GM23338 (cell line): Measurements from ENCODE around the gene POLA1. TPM values are rescaled to one million over a fixed set of nuclear protein-coding genes. Genes with fewer than 3 reads are reported as not detected.

ENCODE experiments used
- ATAC-seq: fragments of 200-7000 bp; cut with Tn5 transposase; 3 replicates; pipeline ENCODE4 v1.9.1; 2020
- DNase-seq: peaks from one replicate; pipeline ENCODE4 v3.0.0-alpha.2; 2015; ENCODE audit warnings: low spot score
- H2AFZ ChIP-seq: fragments of 200-600 bp; sonication (generic); 2 replicates; pipeline ENCODE4 v1.8.0; 2016; ENCODE audit warnings: antibody characterized with exemption, mild to moderate bottlenecking, moderate library complexity
- H3F3A ChIP-seq: fragments of 200-600 bp; sonication (generic); replicated peaks from 2 replicates; pipeline ENCODE4 v1.8.0; 2017; ENCODE audit warnings: antibody characterized with exemption, mixed run types, low read depth
- H3K27ac ChIP-seq: fragments of 200-600 bp; sonication (generic); 2 replicates; pipeline ENCODE4 v1.6.1; 2016; ENCODE audit warnings: low read depth
- H3K27me3 ChIP-seq: fragments of 200-600 bp; sonication (generic); 2 replicates; pipeline ENCODE4 v1.8.0; 2016; ENCODE audit warnings: mild to moderate bottlenecking, mixed run types, moderate library complexity; ENCODE audit not compliant: insufficient read depth
- H3K36me3 ChIP-seq: fragments of 200-600 bp; sonication (generic); 2 replicates; pipeline ENCODE4 v1.8.0; 2016; ENCODE audit warnings: mild to moderate bottlenecking; ENCODE audit not compliant: insufficient read depth
- H3K4me1 ChIP-seq: fragments of 200-600 bp; sonication (generic); 2 replicates; pipeline ENCODE4 v1.8.0; 2016; ENCODE audit warnings: mild to moderate bottlenecking, moderate library complexity; ENCODE audit not compliant: insufficient read depth
- H3K4me2 ChIP-seq: fragments of 200-600 bp; sonication (generic); 2 replicates; pipeline ENCODE4 v1.7.1; 2017; ENCODE audit warnings: mixed run types
- H3K4me3 ChIP-seq: fragments of 200-600 bp; sonication (generic); 2 replicates; pipeline ENCODE4 v1.6.1; 2016; ENCODE audit warnings: mixed run types
- H3K79me2 ChIP-seq: fragments of 200-600 bp; sonication (generic); replicated peaks from 2 replicates; pipeline ENCODE4 v1.8.0; 2017; ENCODE audit warnings: mild to moderate bottlenecking; ENCODE audit not compliant: insufficient read depth
- H3K9me2 ChIP-seq: fragments of 200-600 bp; sonication (generic); 2 replicates; pipeline ENCODE4 v1.8.0; 2017; ENCODE audit not compliant: insufficient read depth
- H4K20me1 ChIP-seq: fragments of 200-600 bp; sonication (generic); replicated peaks from 2 replicates; pipeline ENCODE4 v1.8.0; 2017; ENCODE audit warnings: mild to moderate bottlenecking; ENCODE audit not compliant: insufficient read depth
- H3K27ac Mint-ChIP-seq: 2 replicates; pipeline ENCODE4 v1.8.0; 2020; ENCODE audit warnings: inconsistent platforms, mild to moderate bottlenecking, moderate library complexity, mixed read lengths
- H3K27me3 Mint-ChIP-seq: 3 replicates; pipeline ENCODE4 v1.8.0; 2022; ENCODE audit warnings: low read depth, mild to moderate bottlenecking, moderate library complexity, mixed read lengths, inconsistent platforms; ENCODE audit not compliant: insufficient read depth, poor library complexity
- H3K36me3 Mint-ChIP-seq: 3 replicates; pipeline ENCODE4 v1.8.0; 2021; ENCODE audit warnings: low read depth, mild to moderate bottlenecking, inconsistent platforms, moderate library complexity, mixed read lengths
- H3K4me1 Mint-ChIP-seq: 3 replicates; pipeline ENCODE4 v1.8.0; 2020; ENCODE audit warnings: mild to moderate bottlenecking, inconsistent platforms, mixed read lengths
- H3K4me3 Mint-ChIP-seq: 3 replicates; pipeline ENCODE4 v1.8.0; 2021; ENCODE audit warnings: moderate library complexity, mild to moderate bottlenecking, inconsistent platforms, mixed read lengths
- H3K9me3 Mint-ChIP-seq: 3 replicates; pipeline ENCODE4 v1.8.0; 2020; ENCODE audit warnings: moderate library complexity, mild to moderate bottlenecking, inconsistent platforms, mixed read lengths
- CREB1 ChIP-seq: fragments of 250-450 bp; sonication (Bioruptor Pico); IDR thresholded peaks from 2 replicates; pipeline ENCODE4 v1.5.0; 2020; ENCODE audit warnings: low read depth, mild to moderate bottlenecking, moderate library complexity
- ETS1 ChIP-seq: IDR thresholded peaks from 2 replicates; pipeline ENCODE4 v1.6.1; 2016; ENCODE audit warnings: antibody characterized with exemption
- EZH2 ChIP-seq: fragments of 200-600 bp; sonication (generic); IDR thresholded peaks from one replicate; pipeline ENCODE4 v1.8.0; 2017; ENCODE audit warnings: antibody characterized with exemption, mild to moderate bottlenecking, low read depth; ENCODE audit not compliant: unreplicated experiment
- EZH2phosphoT487 ChIP-seq: fragments of 200-600 bp; sonication (generic); IDR thresholded peaks from one replicate; pipeline ENCODE4 v1.8.1; 2018; ENCODE audit warnings: antibody characterized with exemption; ENCODE audit not compliant: unreplicated experiment
- JUNB ChIP-seq: IDR thresholded peaks from one replicate; pipeline ENCODE4 v1.6.1; 2016; ENCODE audit warnings: antibody characterized with exemption; ENCODE audit not compliant: unreplicated experiment
- NANOG ChIP-seq: IDR thresholded peaks from 2 replicates; pipeline ENCODE4 v1.6.1; 2016; ENCODE audit warnings: antibody characterized with exemption, borderline replicate concordance
- POLR2AphosphoS5 ChIP-seq: IDR thresholded peaks from 2 replicates; pipeline ENCODE4 v1.6.1; 2016; ENCODE audit warnings: antibody characterized with exemption, low read depth
- REST ChIP-seq: IDR thresholded peaks from one replicate; pipeline ENCODE4 v1.6.1; 2018; ENCODE audit warnings: antibody characterized with exemption; ENCODE audit not compliant: unreplicated experiment
- STAT1 ChIP-seq: IDR thresholded peaks from one replicate; pipeline ENCODE4 v1.6.1; 2016; ENCODE audit warnings: antibody characterized with exemption; ENCODE audit not compliant: unreplicated experiment
- ZNF114 ChIP-seq: fragments of 250-450 bp; sonication (Bioruptor Pico); IDR thresholded peaks from 2 replicates; pipeline ENCODE4 v1.5.0; 2020; ENCODE audit warnings: mild to moderate bottlenecking, moderate library complexity
- polyA plus RNA-seq: library from polyadenylated mRNA; unstranded; fragments of >200 nt; fragmentation: Nextera tagmentation; extraction: Ambion mirVana; gene quantifications from 2 replicates; pipeline ENCODE4 v1.2.1, GENCODE V29; 2016
- total RNA-seq: library from RNA; depleted of rRNA; stranded (reverse); fragments of >200 nt; shearing (Covaris generic); gene quantifications from 2 replicates; pipeline ENCODE4 v1.2.3, GENCODE V29; 2014

The POLA1 gene
- total and polyA plus RNA-seq, 2 experiments from 2014 or later, result 12.6 to 36.6 TPM

GRCh38 chrX:25015486-25016360 lies 322.0 kb downstream of the POLA1 start, which contains the start of gene ARX (continued):
- TF ChIP-seq REST, result no peak
- no peak for TF ChIP-seq ETS1
- peak; percentile 46 for TF ChIP-seq EZH2
- peak; percentile 52; the same call in 1 of the 2 replicates for TF ChIP-seq CREB1 (CRISPR knock-in tag)
- no peak for TF ChIP-seq ZNF114 (CRISPR knock-in tag)
- TF ChIP-seq POLR2AphosphoS5, result no peak

GRCh38 chrX:25016361-25016671 lies 322.6 kb downstream of the POLA1 start:
- Histone ChIP-seq H3K27me3 (peaks cover 95% of the 10 kb centered on the region), H4K20me1 (no peaks in the 10 kb centered on the region), H3K4me1 (peaks cover 34% of the 10 kb centered on the region), H2AFZ (peak overlapping the region; percentile 47), H3K4me3 (peak overlapping the region; percentile 52), H3K9me2 (no peaks in the 10 kb centered on the region), H3K79me2 (no peaks in the 10 kb centered on the region), H3K4me2 (peak overlapping the region; percentile 75), H3K27ac (no peak overlapping the region), H3F3A (no peaks in the 10 kb centered on the region), H3K36me3 (no peaks in the 10 kb centered on the region)
- H3K4me3 Mint-ChIP-seq, result peak overlapping the region; percentile 73
- ATAC-seq (no peak), DNase-seq (no peak)
- H3K4me1 Mint-ChIP-seq, result peaks cover 22% of the 10 kb centered on the region
- H3K36me3 Mint-ChIP-seq, result no peaks in the 10 kb centered on the region
- H3K27me3 Mint-ChIP-seq, result peaks cover 89% of the 10 kb centered on the region
- H3K9me3 Mint-ChIP-seq, result 0 out of 3 replicates have a peak, but pooled peaks cover 3% of the 10 kb centered on the region
- H3K27ac Mint-ChIP-seq, result no peak overlapping the region
- no peak for TF ChIP-seq ZNF114 (CRISPR knock-in tag)
- no peak for TF ChIP-seq STAT1
- TF ChIP-seq NANOG, result no peak
- no peak for TF ChIP-seq JUNB
- no peak for TF ChIP-seq POLR2AphosphoS5
- no peak for TF ChIP-seq EZH2phosphoT487
